ENCODE results near the gene TMA7.

DNA sequence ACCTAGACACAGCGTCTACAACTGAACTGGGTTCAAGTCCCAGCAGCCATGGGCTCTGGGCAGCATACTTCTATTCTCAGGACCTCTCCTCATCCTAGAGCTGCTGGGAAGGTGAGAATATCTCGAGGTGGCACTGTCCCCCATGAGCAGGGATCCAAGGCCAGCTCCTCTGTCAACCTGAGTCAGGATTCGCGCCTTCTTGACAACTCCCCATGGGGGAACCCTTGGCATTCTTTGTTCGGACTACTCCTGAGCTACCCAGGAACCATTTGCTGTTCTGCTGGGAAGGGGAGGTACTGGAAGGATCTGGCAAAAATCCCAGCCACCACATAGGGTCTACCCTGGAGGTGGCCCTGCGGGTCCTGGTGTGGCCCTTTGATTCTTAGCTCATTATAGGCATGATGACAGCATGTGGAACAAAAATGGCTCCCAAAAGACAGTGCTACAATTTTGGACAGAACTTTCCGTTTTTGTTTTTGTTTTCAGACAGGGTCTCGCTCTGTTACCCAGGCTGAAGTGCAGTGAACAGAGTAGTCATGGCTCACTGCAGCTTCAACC lies 32.4 kb upstream of the TMA7 start:
- TF ChIP-seq, protein P1, sequence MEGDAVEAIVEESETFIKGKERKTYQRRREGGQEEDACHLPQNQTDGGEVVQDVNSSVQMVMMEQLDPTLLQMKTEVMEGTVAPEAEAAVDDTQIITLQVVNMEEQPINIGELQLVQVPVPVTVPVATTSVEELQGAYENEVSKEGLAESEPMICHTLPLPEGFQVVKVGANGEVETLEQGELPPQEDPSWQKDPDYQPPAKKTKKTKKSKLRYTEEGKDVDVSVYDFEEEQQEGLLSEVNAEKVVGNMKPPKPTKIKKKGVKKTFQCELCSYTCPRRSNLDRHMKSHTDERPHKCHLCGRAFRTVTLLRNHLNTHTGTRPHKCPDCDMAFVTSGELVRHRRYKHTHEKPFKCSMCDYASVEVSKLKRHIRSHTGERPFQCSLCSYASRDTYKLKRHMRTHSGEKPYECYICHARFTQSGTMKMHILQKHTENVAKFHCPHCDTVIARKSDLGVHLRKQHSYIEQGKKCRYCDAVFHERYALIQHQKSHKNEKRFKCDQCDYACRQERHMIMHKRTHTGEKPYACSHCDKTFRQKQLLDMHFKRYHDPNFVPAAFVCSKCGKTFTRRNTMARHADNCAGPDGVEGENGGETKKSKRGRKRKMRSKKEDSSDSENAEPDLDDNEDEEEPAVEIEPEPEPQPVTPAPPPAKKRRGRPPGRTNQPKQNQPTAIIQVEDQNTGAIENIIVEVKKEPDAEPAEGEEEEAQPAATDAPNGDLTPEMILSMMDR (conservative IDR thresholded peaks at IDR 0.05; ENCODE audit: low read length), result no peak
- no peak for TF ChIP-seq EZH2phosphoT487 (IDR thresholded peaks at IDR 0.05; ENCODE audit: borderline replicate concordance)
